ENCODE results near the gene C2CD4D. TPM values are rescaled to one million over a fixed set of nuclear protein-coding genes. Genes with fewer than 3 reads are reported as not detected.

Gene C2CD4D
- total RNA-seq, 1 experiment from 2014 or later = 0.58 TPM

DNA sequence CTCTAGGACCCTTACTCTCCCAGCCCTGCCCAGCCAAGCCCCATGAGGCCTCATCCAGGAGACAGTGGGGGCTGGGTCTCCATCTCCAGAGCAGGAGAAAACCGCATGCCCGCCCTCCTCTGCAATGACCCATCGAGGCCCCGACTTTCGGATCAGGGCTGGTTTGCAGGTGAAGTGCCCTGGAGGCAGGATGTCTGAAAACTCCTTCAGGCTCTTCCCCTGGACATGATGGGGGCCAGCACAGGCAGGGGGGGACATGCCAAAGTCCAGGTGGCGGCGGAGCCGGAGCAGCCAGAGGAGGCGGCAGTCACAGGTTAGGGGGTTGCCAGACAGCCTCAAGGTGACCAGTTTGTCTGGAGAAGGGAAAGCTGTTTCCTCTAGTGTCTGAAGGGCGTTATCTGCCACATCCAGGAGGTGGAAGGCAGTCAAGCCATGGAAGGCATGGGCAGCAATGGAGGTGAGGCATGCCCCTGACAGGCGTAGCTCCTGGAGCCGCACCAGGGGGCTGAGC, 38.3 kb downstream of the C2CD4D start:
- TF ChIP-seq, protein P1, sequence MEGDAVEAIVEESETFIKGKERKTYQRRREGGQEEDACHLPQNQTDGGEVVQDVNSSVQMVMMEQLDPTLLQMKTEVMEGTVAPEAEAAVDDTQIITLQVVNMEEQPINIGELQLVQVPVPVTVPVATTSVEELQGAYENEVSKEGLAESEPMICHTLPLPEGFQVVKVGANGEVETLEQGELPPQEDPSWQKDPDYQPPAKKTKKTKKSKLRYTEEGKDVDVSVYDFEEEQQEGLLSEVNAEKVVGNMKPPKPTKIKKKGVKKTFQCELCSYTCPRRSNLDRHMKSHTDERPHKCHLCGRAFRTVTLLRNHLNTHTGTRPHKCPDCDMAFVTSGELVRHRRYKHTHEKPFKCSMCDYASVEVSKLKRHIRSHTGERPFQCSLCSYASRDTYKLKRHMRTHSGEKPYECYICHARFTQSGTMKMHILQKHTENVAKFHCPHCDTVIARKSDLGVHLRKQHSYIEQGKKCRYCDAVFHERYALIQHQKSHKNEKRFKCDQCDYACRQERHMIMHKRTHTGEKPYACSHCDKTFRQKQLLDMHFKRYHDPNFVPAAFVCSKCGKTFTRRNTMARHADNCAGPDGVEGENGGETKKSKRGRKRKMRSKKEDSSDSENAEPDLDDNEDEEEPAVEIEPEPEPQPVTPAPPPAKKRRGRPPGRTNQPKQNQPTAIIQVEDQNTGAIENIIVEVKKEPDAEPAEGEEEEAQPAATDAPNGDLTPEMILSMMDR (conservative IDR thresholded peaks at IDR 0.05; ENCODE audit: low read depth, low read length) = no peak
- TF ChIP-seq EZH2 (IDR thresholded peaks at IDR 0.05; ENCODE audit: low read length, unreplicated experiment) (no peak), EZH2phosphoT487 (IDR thresholded peaks at IDR 0.05; ENCODE audit: borderline replicate concordance, low read length) (no peak)
- H4K20me1 ChIP-seq (ENCODE audit: low read length) = no peaks in the 10 kb centered on the region
- no peak overlapping the region for H3K9ac ChIP-seq (ENCODE audit: low read length)
- no peaks in the 10 kb centered on the region for H3K79me2 ChIP-seq (ENCODE audit: low read length)
- no peak overlapping the region for H2AFZ ChIP-seq (ENCODE audit: low read length)
- H3K4me3 ChIP-seq (ENCODE audit: low read length) = no peak overlapping the region
- no peaks in the 10 kb centered on the region for H3F3A ChIP-seq (ENCODE audit: low read length, unreplicated experiment)
- no peak overlapping the region for H3K27ac ChIP-seq (ENCODE audit: low read length)
- no peaks in the 10 kb centered on the region for H3K4me1 ChIP-seq (ENCODE audit: insufficient read depth, low read length)
- ATAC-seq (no peak), DNase-seq (no peak)
- no peaks in the 10 kb centered on the region for H3K9me3 ChIP-seq (ENCODE audit: low read length)
- no peaks in the 10 kb centered on the region for H3K9me2 ChIP-seq (replicated peaks; ENCODE audit: low read length)
- peaks cover 19% of the 10 kb centered on the region for H3K27me3 ChIP-seq (ENCODE audit: low read length)
- H3K36me3 ChIP-seq (ENCODE audit: low read depth, low read length) = no peaks in the 10 kb centered on the region
- BruUV-seq (replicated peaks) = no TSS peak
- POLR2A ChIA-PET (ENCODE audit: unreplicated experiment) = no interaction called here
- no peak overlapping the region for H3K4me2 ChIP-seq (ENCODE audit: low read length)
- intact Hi-C loops (cut with micrococcal nuclease) = no loop called here
- CTCF ChIA-PET = no interaction called here

GRCh38 chr1:151800830-151801229, 38.8 kb downstream of the C2CD4D start:
- Histone ChIP-seq H3K36me3 (ENCODE audit: low read depth, low read length) (no peaks in the 10 kb centered on the region), H3K4me3 (ENCODE audit: low read length) (no peak overlapping the region), H3K9ac (ENCODE audit: low read length) (no peak overlapping the region), H3K27ac (ENCODE audit: low read length) (no peak overlapping the region), H3K9me2 (replicated peaks; ENCODE audit: low read length) (no peaks in the 10 kb centered on the region), H4K20me1 (ENCODE audit: low read length) (no peaks in the 10 kb centered on the region), H2AFZ (ENCODE audit: low read length) (no peak overlapping the region), H3F3A (ENCODE audit: low read length, unreplicated experiment) (no peaks in the 10 kb centered on the region), H3K4me2 (ENCODE audit: low read length) (no peak overlapping the region), H3K9me3 (ENCODE audit: low read length) (no peaks in the 10 kb centered on the region), H3K27me3 (ENCODE audit: low read length) (peaks cover 15% of the 10 kb centered on the region), H3K4me1 (ENCODE audit: insufficient read depth, low read length) (no peaks in the 10 kb centered on the region), H3K79me2 (ENCODE audit: low read length) (no peaks in the 10 kb centered on the region)
- DNase-seq (no peak), ATAC-seq (no peak)
- CTCF ChIA-PET = no interaction called here
- BruUV-seq (replicated peaks) = no TSS peak
- POLR2A ChIA-PET (ENCODE audit: unreplicated experiment) = no interaction called here
- intact Hi-C loops (cut with micrococcal nuclease) = no loop called here
- TF ChIP-seq EZH2 (IDR thresholded peaks at IDR 0.05; ENCODE audit: low read length, unreplicated experiment) (no peak), EZH2phosphoT487 (IDR thresholded peaks at IDR 0.05; ENCODE audit: borderline replicate concordance, low read length) (no peak)
- TF ChIP-seq, protein P1 (conservative IDR thresholded peaks at IDR 0.05; ENCODE audit: low read depth, low read length) = no peak

GRCh38 chr1:151799179-151800022, 40.2 kb downstream of the C2CD4D start:
- no peaks in the 10 kb centered on the region for H3F3A ChIP-seq (ENCODE audit: low read length, unreplicated experiment)
- ChIA-PET POLR2A (ENCODE audit: unreplicated experiment) (no interaction called here), CTCF (no interaction called here)
- no peak for TF ChIP-seq EZH2phosphoT487 (IDR thresholded peaks at IDR 0.05; ENCODE audit: borderline replicate concordance, low read length)
- TF ChIP-seq, protein P1 (conservative IDR thresholded peaks at IDR 0.05; ENCODE audit: low read depth, low read length) = no peak
- no peak for TF ChIP-seq EZH2 (IDR thresholded peaks at IDR 0.05; ENCODE audit: low read length, unreplicated experiment)
- no peak overlapping the region for H3K4me2 ChIP-seq (ENCODE audit: low read length)
- H3K36me3 ChIP-seq (ENCODE audit: low read depth, low read length) = no peaks in the 10 kb centered on the region
- H3K4me1 ChIP-seq (ENCODE audit: insufficient read depth, low read length) = no peaks in the 10 kb centered on the region
- H2AFZ ChIP-seq (ENCODE audit: low read length) = no peak overlapping the region
- DNase-seq (no peak), ATAC-seq (no peak)
- no TSS peak for BruUV-seq (replicated peaks)
- H3K9me2 ChIP-seq (replicated peaks; ENCODE audit: low read length) = no peaks in the 10 kb centered on the region
- H3K79me2 ChIP-seq (ENCODE audit: low read length) = no peaks in the 10 kb centered on the region
- H3K27me3 ChIP-seq (ENCODE audit: low read length) = peaks cover 4% of the 10 kb centered on the region; the same call in 1 of the 2 replicates
- no peaks in the 10 kb centered on the region for H4K20me1 ChIP-seq (ENCODE audit: low read length)
- H3K9me3 ChIP-seq (ENCODE audit: low read length) = no peaks in the 10 kb centered on the region
- intact Hi-C loops (cut with micrococcal nuclease) = no loop called here
- no peak overlapping the region for H3K27ac ChIP-seq (ENCODE audit: low read length)
- no peak overlapping the region for H3K4me3 ChIP-seq (ENCODE audit: low read length)
- H3K9ac ChIP-seq (ENCODE audit: low read length) = no peak overlapping the region
